ENCODE data around the gene LRRC31.

- TF ChIP-seq POLR2AphosphoS5 (IDR thresholded peaks at IDR 0.05) (no peak), CTCF (IDR thresholded peaks at IDR 0.05) (no peak), POLR2A (IDR thresholded peaks at IDR 0.05) (no peak), EP300 (IDR thresholded peaks at IDR 0.05) (no peak)
Measured at GRCh38 chr3:169865176-169865767, 4.5 kb downstream of the LRRC31 start.
